ENCODE measurements around the gene PTBP1. TPM values are rescaled to one million over a fixed set of nuclear protein-coding genes. Genes with fewer than 3 reads are reported as not detected.

Gene PTBP1
- total RNA-seq, 1 donor from 2014 or later: 56.0 TPM

DNA sequence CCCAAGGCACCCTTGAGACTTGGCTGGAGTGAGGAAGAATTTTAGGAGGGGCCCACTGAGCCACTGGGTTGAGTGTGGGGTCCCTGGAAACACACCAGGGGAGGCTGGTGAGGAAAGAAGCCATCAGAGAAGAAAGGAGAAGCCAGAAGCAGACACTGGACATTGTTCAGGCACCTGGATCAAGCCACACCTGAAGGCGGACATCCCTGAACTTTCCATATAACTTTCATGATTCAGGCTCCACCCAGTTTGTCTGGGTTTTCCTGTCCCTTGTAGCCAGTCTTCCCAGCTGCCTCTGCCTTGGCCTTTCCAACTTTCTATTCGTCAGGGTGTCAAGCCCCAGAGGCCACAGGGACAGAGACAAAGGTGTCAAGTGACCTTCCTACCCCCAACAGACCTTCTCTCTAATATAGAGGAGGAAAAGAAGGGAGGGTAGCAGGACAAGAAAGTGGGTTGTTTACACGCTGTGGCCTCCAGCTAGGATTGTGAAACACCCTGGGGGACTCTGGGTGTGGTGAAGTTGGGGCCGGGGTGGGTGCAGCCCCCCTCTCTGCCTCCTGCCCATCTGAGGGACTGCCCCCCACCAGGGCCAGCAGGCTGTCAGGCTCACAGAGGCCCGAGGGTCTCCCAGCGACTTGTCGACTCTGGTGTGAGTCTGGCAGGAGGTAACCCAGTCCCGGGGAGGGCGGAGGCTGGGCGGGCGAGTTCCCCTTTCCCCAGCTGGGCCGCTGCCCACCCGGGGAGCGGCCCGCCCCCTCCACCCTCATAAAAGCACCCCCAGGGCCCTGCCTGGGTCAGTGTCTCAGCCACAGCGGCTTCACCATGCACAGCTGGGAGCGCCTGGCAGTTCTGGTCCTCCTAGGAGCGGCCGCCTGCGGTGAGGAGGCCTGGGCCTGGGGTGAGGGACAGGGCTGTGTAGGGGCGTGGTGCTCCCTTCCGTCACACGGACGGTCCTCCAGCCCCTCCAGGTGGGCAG is 61.9 kb downstream of the PTBP1 start, which contains the start of gene CFD:
Gene CFD (plus strand): TSS at position 797 of the 976 bp plus-strand sequence. CDS start 26 bp downstream, at position 823.
- peak; percentile 73 for ATAC-seq (ENCODE audit: poor library complexity)

DNA sequence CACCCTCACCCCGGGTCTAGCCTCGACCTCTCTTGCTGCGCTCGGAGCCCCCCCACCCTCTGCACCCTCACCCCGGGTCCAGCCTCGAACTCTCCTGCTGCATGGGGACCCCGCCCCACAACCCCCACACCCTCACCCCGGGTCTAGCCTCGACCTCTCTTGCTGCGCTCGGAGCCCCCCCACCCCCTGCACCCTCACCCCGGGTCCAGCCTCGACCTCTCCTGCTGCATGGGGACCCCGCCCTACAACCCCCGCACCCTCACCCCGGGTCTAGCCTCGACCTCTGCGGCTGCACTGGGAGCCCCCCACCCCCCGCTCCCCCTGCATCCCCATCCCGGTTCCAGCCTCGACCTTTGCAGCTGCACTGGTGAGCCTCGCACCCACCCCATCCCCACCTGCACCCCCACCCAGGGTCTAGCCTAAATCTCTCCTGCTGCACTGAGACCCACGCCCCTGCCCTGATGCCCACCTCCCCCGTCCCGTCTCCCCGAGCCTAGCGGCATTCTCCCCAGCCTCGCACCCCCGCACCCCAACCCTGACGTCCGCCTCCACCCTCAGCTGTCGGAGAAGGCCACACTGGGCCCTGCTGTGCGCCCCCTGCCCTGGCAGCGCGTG is 64.0 kb downstream of the PTBP1 start:
- intact Hi-C loops (cut with DNase I): loop anchor here (10.0 kb wide), 1 partner anchor 86 kb away; no protein-coding TSS in a partner anchor
- ATAC-seq (ENCODE audit: poor library complexity) (no peak), DNase-seq (no peak)

More for the DNA sequence above, 61.9 kb downstream of the PTBP1 start, which contains the start of gene CFD:
- intact Hi-C loops (cut with DNase I): loop anchor here (5.0 kb wide), 1 partner anchor 63 kb away; no protein-coding TSS in a partner anchor
- peak; percentile 90 for DNase-seq

Small RNA genes lying within 50 kb of the gene (microRNA-seq; reads per million reads assigned to microRNA genes)
- gene MIR3187 (2.3 reads per million), gene MIR4745 (not detected)

Other genes with a start within 250 kb of the PTBP1 start
- gene BSG, start 224.9 kb upstream of the PTBP1 start, total RNA-seq: 1,928 TPM
- gene HCN2, start 207.6 kb upstream of the PTBP1 start, total RNA-seq: 4.1 TPM
- 54.5 TPM for gene POLRMT, start 163.9 kb upstream of the PTBP1 start, total RNA-seq
- gene FGF22, start 157.6 kb upstream of the PTBP1 start, total RNA-seq: not detected
- 21.2 TPM for gene RNF126, start 134.2 kb upstream of the PTBP1 start, total RNA-seq
- 27.4 TPM for gene FSTL3, start 121.1 kb upstream of the PTBP1 start, total RNA-seq
- not detected for gene PRSS57, start 102.0 kb upstream of the PTBP1 start, total RNA-seq
- gene PALM, start 88.5 kb upstream of the PTBP1 start, total RNA-seq: 32.9 TPM
- gene MISP, start 46.3 kb upstream of the PTBP1 start, total RNA-seq: not detected
- not detected for gene PLPPR3, start 24.5 kb downstream of the PTBP1 start, total RNA-seq
- not detected for gene AZU1, start 30.4 kb downstream of the PTBP1 start, total RNA-seq
- gene PRTN3, start 43.5 kb downstream of the PTBP1 start, total RNA-seq: not detected
- 1.3 TPM for gene ELANE, start 54.9 kb downstream of the PTBP1 start, total RNA-seq
- gene CFD, start 62.2 kb downstream of the PTBP1 start, total RNA-seq: 477 TPM
- 19.1 TPM for gene MED16, start 95.7 kb downstream of the PTBP1 start, total RNA-seq
- gene RNU6-9, start 96.0 kb downstream of the PTBP1 start, total RNA-seq: not detected
- 20.3 TPM for gene R3HDM4, start 115.8 kb downstream of the PTBP1 start, total RNA-seq
- gene KISS1R, start 119.9 kb downstream of the PTBP1 start, total RNA-seq: not detected
- gene ARID3A, start 128.6 kb downstream of the PTBP1 start, total RNA-seq: 5.0 TPM
- gene WDR18, start 186.9 kb downstream of the PTBP1 start, total RNA-seq: 18.6 TPM
- gene GRIN3B, start 203.0 kb downstream of the PTBP1 start, total RNA-seq: not detected
- 109 TPM for gene TMEM259, start 223.7 kb downstream of the PTBP1 start, total RNA-seq
- not detected for gene RNU6-2, start 224.1 kb downstream of the PTBP1 start, total RNA-seq
- gene CNN2, start 229.2 kb downstream of the PTBP1 start, total RNA-seq: 69.8 TPM
- 5.2 TPM for gene ABCA7, start 242.7 kb downstream of the PTBP1 start, total RNA-seq

Measured in Right ventricle myocardium superior (tissue), 1 donor.